GM21360 (cell line): Measurements from ENCODE around the gene COL23A1.

Experiments used
- ATAC-seq: cut with Tn5 transposase; IDR thresholded peaks from one replicate; pipeline ENCODE4 v1.9.1; 2021; ENCODE audit warnings: mild to moderate bottlenecking, moderate library complexity; ENCODE audit not compliant: unreplicated experiment

The COL23A1 gene

DNA sequence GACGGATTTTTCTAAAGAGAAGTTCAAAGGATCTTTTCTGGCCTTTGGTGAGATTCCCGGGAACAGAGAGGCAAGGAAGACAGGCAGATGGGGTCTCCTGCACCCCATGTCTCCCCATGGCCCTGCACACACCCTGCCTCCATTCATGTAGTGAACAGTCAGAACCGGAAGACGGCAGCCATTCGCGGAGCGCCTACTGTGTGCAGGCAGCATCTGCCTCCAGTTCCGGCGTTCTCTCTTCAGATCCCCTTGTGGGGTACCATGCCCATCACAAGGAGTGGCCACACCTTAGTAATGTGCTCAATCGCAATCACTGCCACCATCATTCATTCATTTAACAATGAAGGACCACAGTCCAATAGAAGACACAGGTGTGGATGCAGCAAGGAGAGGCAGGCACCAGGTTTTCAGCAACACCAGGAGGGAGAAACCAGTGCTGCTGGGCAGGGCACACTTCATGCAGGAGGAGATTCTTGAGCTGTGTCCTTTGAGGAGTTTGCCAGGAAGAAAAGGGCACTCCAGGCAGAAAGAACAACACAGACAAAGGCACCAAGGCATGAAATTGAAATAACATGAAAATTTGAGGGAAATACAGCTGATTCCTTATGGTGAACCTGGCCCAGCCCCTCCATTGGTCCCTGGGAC, 186.1 kb downstream of the COL23A1 start:
- ATAC-seq = no peak

DNA sequence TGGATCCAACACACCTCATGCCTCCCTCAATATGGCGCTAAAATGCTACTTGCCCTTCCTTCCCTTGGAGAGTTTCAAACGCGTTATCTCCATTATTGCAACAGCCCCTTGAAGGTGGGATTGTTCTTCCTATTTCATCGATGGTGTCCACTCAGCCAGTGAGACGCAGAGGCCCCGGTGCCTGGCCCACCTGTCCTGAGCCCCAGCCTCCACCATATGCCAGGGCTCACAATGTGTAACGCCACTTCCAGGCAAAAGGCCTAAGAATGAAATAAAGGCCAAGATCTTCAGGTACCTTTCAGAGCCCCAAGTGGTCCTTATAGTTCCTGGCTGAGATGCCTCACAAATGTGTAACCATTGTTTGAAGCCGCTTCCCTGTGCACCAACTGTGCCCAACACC, 186.8 kb downstream of the COL23A1 start:
- no peak for ATAC-seq

DNA sequence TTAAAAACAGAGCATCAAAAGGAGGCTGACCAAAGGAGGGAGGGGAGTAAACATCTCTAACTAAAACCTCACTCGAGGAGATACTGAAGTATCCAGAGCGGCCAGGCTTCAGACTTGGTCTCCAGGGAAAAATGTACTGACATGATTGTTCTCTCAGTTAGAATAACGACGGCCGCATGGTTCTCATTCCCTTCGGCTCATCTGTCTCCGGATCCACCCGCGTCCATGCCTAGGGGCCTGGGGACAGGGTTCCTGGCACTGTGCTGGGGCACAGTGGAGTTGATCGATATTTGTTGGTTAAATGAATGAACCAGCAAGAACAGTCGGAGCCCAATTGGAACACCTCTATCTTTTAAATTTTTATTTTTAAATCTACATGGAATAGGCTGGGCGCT, 190.5 kb downstream of the COL23A1 start:
- ATAC-seq = no peak

DNA sequence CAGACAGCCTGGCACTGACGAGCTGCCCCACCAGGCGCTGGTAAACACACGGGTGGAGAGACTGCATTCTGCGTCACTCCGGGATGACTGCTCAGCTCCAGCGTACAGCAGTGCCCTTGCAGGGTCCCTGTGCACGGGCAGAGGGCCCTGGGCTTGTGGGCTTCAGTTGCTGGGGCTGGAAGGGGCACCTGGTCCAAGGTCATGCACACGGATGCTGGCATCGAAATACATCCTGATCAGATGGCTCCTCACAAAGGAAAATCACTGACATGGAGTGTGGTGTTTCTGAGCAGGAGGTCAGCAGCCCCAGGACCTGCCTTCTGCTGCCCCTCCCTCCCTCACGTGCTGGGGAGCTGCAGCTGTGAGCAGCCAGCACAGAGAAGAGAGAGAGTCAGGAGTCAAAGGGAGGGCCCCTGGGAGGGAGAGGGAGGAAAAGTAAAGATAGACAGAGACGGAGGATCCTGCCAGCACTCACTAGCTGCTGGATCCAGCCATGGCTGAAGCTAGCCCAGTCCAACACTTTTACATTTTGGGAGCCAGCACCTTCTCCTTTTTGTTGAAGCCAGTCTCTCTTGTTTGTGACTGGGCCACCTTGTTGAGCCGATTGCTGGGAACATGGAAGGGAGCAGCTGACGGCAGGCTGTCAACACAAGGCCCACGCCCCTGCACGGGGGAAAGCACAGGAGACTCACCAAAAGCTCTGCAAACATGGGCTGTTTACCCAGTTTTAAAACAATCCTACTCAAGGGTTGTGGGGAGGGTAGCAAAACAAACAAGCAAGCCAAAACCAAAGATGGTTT, 191.1 kb downstream of the COL23A1 start:
- ATAC-seq = no peak

DNA sequence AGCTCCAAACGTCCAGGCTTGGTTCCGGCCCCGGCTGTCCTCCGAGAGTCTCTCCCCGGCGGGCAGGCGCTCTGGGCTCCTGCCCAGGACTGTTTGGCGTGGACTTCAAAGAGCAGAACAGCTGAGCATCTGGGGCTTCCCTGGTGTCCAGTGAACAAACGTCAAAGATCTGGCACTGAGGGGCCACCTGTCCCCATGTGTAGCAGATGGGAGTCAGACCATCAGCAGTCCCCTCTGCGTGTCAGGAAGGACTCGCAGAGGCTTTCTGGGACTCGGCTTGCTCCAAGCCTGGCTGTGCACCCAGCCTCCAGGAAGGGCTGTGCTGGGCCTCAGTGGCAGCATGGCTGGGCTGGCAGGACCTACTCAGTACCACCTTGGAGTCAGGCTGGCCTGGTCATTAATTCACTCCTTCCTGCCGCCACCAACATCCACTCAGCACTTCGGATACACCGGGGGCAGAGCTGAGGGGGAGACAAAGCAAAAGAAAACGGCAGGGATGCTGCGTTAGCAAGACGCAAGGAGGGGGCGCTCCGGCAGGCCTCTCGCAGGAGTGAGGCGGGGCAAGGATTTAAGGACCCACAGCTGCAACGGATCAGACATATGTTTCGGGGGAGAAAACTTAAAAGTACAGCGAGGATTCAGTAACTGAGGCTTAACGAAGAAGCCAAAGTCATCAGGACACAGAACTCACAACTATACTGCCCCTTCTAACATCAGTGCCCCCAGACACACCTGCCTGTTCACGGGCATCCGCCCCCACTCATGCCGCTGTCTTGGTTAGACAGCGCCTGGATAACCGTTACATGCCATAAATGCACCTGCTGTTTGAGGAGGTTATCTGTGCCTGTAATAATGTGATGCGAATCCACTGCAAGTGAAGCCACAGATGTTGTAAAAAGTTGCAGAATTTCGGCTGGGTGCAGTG, 193.1 kb downstream of the COL23A1 start:
- ATAC-seq = no peak

DNA sequence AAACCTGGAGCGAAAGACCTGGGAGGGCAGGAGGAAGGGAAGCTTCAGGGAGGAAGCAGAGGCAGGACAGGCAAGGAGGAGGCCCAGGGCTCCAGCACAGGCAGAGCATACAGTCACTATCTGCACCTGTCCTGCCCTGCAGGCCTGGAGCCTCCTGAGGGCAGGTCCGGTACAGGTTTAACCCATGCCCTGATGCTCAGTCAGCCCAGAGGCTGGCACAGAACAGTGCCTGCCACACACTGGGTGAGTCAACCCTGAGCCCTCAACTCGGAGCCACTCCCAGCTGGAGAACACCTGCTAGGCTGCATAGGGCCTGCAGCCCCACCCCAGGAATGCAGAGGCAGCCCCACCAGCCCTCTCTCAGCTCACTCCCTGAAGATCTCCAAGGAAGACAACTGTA, 196.1 kb downstream of the COL23A1 start:
- no peak for ATAC-seq

DNA sequence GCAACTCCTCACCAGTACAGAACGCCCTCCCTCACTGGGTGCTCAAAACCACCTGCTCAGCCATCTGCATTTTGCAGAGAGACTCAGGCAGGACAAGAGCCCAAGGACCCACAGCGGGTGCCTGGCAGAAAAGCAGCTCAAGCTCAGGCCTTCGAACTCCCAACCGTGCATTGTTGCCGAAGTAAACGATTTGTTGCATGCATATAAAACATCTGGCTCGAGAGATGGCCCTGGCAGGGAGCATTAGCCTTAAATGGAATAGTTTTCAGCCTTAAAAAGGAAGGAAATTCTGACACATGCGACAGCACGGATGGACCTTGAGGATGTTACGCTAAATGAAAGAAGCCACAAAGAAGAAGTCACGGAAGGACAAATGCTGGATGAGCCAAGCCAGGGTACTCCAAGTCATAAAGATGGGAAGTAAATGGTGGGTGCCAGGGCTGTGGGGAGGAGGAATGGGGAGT, 197.2 kb downstream of the COL23A1 start:
- ATAC-seq = no peak

DNA sequence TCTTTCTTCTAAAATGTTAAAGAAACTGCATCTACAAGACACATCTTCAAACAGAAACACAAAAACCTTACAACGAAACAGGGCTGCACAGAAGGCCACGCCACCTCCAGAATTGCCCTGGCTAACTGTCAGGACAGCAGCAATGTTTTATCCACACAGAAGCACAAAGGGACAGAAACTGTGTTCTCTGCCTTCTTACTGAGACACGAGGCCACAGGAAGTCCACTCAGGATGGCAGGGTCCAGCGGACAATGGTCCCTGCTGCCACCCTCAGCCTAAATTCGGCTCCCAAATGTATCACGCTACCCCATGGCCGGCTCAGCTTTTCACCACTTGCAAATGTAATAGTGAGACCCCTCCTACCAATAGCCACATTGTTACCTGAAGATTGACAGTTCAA, 197.8 kb downstream of the COL23A1 start:
- no peak for ATAC-seq

DNA sequence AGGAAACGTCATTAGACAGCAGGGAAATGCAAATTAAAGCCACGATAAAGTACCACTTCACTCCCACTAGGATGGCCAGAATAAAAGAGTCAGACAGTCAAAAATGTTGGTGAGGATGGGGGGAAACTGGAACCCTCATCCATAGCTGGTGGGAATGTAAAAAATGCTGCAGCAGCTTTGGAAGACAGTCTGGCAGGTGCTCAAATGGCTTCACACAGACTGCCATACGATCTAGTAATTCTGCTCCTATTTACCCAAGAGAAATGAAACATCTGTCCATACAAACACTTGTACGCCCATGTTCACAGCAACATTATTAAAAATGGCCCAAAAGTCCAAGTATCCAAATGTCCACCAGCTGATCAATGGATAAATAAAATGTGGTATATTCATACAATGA, 198.7 kb downstream of the COL23A1 start:
- no peak for ATAC-seq

DNA sequence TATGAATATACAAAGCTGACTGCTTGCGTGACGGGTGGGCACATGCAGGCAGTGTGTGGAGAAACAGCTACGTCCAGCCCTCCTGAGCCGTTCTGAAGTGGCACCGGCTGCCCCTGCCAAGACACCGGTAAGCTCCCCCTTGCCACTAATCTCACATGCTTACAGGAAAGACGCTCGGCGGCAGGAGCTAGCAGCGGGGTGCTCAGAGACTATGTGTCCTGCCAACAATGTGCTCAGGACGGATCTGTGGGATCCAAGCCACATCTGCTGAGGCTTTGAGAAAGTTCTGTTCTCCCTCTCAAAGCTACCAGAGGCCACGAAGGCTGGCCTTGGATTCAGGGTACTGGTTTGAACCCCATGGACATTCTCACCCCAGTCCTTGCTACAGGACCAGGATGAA, 200.4 kb downstream of the COL23A1 start:
- no peak for ATAC-seq

DNA sequence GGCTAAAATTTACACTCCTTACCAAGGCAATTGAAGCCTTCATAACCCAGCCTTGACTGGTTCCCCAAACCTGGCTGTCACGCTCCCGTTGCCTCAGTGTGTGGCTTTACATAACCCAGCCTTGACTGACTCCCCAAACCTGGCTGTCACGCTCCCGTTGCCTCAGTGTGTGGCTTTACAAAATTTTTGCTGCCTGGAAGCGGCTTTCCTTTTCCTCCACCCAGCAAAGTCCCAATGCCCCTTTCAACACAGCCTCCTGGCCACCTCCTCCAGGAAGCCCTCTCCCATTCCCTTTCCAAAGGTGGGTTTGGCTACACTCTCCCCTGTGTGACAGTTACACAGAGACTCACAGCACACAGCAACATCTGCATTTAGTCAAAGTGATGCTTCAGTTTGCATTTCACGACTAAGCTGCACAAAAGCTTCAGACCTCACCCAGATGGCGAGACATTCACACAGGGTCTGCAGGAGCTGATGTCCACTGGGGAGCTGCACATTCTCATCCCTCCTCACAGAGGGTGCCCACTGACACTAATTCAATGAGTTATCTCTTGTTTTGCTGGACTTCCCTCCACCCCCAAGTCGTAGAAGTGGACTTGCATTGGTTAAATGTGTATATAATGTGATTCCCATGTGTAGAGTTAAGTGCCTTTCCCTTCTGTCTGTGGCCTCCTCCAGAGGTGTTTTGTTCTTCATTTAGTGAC, 201.0 kb downstream of the COL23A1 start:
- ATAC-seq = no peak

DNA sequence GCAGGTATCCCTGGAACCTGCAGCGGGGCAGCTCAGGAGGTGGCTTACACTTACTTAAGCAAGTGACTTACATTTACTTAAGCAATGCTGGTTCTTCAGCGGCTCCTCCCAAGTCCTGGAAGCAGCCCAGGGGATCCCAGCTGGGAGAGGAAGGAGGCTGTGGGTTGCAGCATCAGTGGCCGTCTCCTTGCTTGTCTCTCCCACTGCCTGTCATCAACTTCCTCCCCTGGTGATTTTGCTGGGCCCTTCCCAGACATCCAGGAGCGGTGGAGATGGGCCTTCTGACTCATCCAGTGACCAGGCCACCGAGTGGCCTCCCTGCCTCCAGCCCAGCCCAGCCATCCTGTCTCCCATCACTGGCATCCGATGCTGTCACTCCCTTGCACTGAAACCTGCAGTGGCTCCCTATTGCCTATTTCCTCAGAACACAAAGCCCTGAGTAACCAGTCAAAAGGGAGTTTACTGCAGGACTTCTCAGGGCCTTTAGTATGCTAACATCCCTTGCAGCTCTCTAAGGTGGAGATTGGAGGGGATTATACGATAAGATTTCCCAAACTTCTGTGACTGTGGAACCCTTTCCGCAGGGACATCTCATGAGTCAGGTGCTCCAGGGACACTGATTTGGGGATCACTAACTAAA, 201.7 kb downstream of the COL23A1 start:
- no peak for ATAC-seq

DNA sequence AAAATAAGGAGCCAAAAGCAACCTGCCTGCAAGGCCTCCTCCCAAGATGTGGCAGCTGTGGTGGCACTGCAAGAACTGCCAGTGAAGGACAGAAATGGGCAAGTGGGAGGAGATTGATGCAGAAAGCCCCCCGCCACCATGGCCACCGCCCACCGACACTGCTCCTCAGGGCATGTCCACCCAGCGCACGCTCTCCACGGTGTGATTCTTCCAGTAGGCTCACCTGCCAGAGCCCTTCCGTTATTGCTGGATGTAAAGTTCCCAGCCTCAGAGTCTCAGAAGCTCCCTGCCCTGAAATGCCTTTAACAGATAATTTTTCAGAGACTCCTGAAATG, 202.4 kb downstream of the COL23A1 start:
- no peak for ATAC-seq

DNA sequence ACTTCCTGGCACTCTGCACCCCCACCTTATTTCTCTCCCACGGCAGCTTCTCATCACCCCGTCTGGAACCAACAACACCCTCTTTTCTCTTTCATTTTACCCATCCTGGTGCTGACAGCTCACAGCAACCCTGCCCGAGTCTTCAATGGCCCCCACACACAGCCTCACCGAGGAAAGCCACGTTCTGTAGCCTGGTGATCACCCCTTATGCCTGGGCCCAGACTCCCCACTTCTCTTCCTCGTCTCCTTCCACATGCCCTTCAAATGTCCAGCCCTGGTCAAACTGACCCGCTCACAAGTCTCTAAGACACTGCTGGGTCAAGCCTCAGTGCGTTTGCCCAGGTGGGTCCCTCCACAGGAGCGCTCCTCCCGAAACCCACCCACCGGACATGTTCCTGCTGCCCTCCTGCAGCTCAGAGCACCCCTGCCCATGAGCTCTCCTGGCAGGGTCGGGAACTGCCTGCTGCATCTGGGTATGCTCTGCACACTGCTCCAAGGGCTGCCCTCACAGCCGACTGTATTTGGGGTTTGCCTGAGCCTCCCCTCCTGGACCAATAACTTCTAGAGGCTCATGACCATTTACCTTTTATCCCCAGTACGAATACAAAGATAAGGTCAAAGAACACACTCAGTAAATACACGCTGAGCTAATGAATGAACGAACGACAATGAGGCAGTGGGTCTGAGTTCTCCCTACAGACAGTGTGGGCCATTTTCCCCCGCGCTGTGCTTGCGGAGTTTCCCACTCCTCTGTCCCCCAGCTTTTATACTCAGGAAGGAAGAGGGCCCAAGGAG, 202.9 kb downstream of the COL23A1 start:
- no peak for ATAC-seq

DNA sequence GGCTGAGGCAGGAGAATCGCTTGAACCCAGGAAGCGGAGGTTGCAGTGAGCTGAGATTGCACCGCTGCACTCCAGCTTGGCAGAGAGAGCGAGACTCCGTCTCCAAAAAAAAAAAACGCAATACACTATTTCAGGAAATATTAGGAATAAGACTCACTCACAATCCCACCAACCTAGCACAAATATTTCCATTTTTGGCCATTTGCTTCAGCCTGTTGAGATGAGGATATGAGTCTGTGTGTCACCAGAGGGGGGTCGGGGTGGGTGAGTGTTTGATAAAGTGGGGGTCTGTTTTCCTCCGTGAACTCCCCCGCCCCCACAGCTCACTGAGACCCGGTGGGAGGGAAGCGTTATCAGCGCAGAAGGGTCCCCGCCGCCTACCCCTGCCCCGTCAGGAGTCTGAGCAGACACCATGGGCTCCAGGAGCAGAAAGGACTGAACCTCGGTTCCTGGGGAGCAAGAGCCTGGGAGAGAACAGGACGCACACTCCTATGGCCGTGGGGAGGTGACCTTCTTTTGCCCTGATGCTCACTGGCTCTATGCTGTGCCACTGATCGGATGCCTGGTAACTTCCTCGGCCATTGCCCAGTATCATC, 203.8 kb downstream of the COL23A1 start:
- ATAC-seq = no peak

DNA sequence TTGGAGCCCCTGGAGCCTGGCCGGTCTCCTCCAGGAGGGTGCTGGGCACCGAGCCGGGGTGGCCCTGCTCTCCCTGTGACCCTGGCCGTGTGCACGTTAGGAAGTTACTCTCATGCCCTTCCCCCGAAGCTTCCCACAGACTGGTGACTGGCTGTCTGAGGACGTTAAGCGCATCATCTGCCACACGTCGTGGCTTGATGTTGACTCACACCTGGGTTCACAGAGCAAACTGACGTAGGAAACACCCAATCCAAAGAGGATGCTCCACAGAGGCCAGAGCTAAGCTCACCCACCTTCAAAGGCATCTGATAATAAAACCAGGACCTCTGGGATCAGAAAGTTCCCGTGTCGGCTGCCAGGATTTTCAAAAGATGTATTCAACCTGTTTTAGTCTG, 204.7 kb downstream of the COL23A1 start:
- ATAC-seq = no peak

DNA sequence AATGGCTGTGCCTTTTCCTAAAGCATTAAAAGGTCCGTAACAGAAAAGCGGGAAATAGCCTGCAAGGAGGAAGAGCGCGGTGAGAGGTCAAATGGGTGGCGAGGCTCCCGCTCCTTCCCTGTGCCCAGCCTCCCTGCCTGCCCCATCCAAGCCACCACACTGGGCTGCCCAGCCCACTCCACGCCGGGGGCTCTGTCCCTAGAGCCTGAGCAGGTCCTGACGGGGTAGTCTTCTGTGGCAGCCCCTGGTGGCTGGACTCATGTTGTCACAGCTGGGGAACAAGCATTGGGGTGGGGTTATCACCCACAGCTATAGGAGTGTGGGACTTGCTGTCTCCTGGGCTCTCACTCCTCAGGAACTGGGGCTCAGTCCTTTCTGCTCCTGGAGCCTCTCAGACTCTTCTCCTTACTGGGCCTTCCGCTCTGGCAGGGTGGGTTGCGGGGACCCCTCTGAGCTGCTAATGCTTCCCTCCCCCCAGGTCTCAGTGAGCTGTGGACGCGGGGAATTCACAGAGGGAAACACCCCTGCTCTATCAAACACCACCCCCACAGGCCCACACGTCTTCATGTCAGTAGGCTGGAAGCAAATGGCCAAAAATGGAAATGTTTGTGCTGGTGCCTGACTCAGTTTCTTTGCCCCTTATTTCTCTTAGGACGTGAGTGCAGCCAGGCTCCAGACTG, 205.2 kb downstream of the COL23A1 start:
- no peak for ATAC-seq

DNA sequence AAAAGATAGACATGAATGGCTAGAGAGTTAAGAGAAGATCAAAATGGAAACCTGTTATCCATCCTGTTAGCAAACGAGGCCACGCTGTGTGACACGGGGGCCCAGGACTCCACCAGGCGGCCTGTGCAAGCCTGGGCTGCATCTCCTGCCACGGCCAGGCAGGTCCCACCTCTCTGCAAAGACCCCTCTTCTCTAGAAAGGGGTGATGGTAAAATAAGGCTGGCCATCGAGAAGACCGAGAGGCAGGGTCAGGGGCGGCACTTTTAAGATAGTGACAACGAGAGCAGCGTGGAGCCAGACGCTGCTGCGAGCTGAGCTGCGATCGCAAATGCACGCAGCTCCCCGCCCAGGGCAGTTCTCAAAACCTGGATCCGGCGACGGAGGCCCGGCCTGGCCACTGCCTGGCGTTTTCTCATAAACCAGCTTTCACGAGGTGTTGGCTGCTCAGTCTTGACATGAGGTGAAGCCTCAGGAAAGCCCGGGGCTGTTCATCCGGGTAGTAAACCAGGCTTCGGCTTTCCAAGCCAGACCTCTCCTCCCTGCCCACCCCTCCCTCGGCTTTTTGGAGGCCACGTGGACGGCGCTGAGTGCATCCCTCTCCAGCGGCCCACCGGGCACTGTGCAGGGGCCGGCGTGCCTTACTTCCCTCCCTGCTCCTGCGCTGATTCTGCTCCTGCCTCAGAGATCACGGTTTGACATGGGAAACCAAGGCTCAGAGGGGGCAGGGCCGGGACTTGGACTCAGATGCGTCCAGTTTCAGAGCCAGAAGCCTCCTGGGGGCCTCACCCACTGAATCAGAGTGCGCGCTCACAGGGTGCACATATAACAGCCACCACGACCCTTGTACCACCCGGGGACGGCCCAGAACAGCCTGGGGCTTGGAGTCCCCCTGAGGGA, 206.0 kb downstream of the COL23A1 start:
- no peak for ATAC-seq
